Spleen (tissue), 11 donors: Measurements from ENCODE around the gene PSME2. TPM values are rescaled to one million over a fixed set of nuclear protein-coding genes. Genes with fewer than 3 reads are reported as not detected.
A peak's percentile ranks its signal among the peaks of the same experiment; 100 is the strongest.

Experiments
- DNase-seq: peaks from one replicate; pipeline ENCODE4 v3.0.0-alpha.2; 2020
- H3K27ac ChIP-seq, 8 donors: fragments of 200-600 bp; sonication (generic) in 7 of 8; 1 replicate in 4 of 8; 2 replicates in 4 of 8; pipeline versions ENCODE4 v1.5.0 to v1.8.0; 2016 to 2021; ENCODE audit warnings: inconsistent platforms in 4 of 8, mild to moderate bottlenecking in 4 of 8, moderate library complexity in 1 of 8
- H3K27me3 ChIP-seq, 7 donors: fragments of 200-600 bp; sonication (generic) in 6 of 7; replicated peaks in 1 of 7; 1 replicate in 4 of 7; 2 replicates in 3 of 7; pipeline versions ENCODE4 v1.5.0 to v1.8.0; 2016 to 2021; ENCODE audit warnings: inconsistent platforms in 3 of 7, mild to moderate bottlenecking in 1 of 7
- H3K36me3 ChIP-seq, 6 donors: fragments of 200-600 bp; sonication (generic) in 5 of 6; 1 replicate in 4 of 6; 2 replicates in 2 of 6; pipeline versions ENCODE4 v1.5.0 to v1.8.0; 2016 to 2021; ENCODE audit warnings: inconsistent platforms in 2 of 6
- H3K4me1 ChIP-seq, 6 donors: fragments of 200-600 bp; sonication (generic) in 5 of 6; 1 replicate in 3 of 6; 2 replicates in 3 of 6; pipeline versions ENCODE4 v1.5.0 to v1.8.0; 2016 to 2021; ENCODE audit warnings: inconsistent platforms in 3 of 6
- H3K4me3 ChIP-seq, 8 donors: fragments of 200-600 bp; sonication (generic) in 7 of 8; 1 replicate in 4 of 8; 2 replicates in 4 of 8; pipeline versions ENCODE4 v1.5.0 to v1.8.0; 2016 to 2021; ENCODE audit warnings: inconsistent platforms in 4 of 8, mild to moderate bottlenecking in 4 of 8, moderate library complexity in 2 of 8
- H3K9me3 ChIP-seq, 8 donors: fragments of 200-600 bp; sonication (generic) in 7 of 8; 1 replicate in 4 of 8; 2 replicates in 4 of 8; pipeline versions ENCODE4 v1.5.0 to v1.8.0; 2016 to 2021; ENCODE audit warnings: inconsistent platforms in 4 of 8
- CTCF ChIP-seq, 11 experiments: fragments of 200-600 bp in 7 of 11; fragments of 450-650 bp in 4 of 11; sonication (generic) in 4 of 11; IDR thresholded peaks in 8 of 11; conservative IDR thresholded peaks in 3 of 11; 1 replicate in 7 of 11; 2 replicates in 4 of 11; pipeline versions ENCODE4 v1.4.0 to v1.8.0; 2016 to 2021; ENCODE audit warnings: antibody characterized with exemption in 11 of 11, inconsistent platforms in 4 of 11, mild to moderate bottlenecking in 1 of 11
- POLR2A ChIP-seq, 3 donors: fragments of 450-650 bp; IDR thresholded peaks; one replicate each; pipeline ENCODE4 v1.5.1; 2017; ENCODE audit warnings: antibody characterized with exemption in 3 of 3, mild to moderate bottlenecking in 1 of 3
- POLR2AphosphoS5 ChIP-seq, 3 donors: sonication (generic); formaldehyde crosslinking; IDR thresholded peaks; one replicate each; pipeline ENCODE4 v1.5.1; 2017; ENCODE audit warnings: antibody characterized with exemption in 3 of 3
- WGBS, 5 donors: extraction: QIAGEN DNeasy Blood & Tissue Kit in 3 of 5; methylation state at CpG; one replicate each; pipeline versions ENCODE4 v1.1.5 to v1.1.7; 2013 to 2018; 5-methylcytosine and 5-hydroxymethylcytosine counted together
- intact Hi-C: fragments of 100-400 bp; cut with DNase I; formaldehyde crosslinking; loops from one replicate; pipeline ENCODE4 v1.15.0; 2023; ENCODE audit warnings: low total_unique reads
- polyA plus RNA-seq, 3 donors: library from polyadenylated mRNA; stranded (reverse); fragments of 200-250 nt; gene quantifications; one replicate each; pipeline ENCODE4 v1.2.1, GENCODE V29; 2013
- total RNA-seq, 7 donors: library from RNA; depleted of rRNA in 3 of 7; stranded (reverse); fragments of >200 nt in 3 of 7; fragmentation: NEBNext Ultra II Directional in 4 of 7; extraction: Animal tissue kit (Norgen Biotek cat#: 25700) in 4 of 7; gene quantifications; one replicate each; pipeline versions ENCODE4 v1.1.0 to v1.2.1, GENCODE V29; 2016 to 2021
- donor health status: healthy with polysubstance abuse.
- donor health status: DM: no; HTN: no; CAD: no; lungs with moderate emphysema.
- donor health status: DM: no; HTN: no; CAD: no.
- donor health status: Bipolar disorder and iron deficiency.
- donor health status: healthy.
- donor health status: DM: no; HTN: no; CAD: no.
- donor health status: DM: yes; HTN: yes; CAD: no.

The PSME2 gene
- total and polyA plus RNA-seq, 10 donors, result 80.0 to 509 (median 258) TPM

GRCh38 chr14:24144451-24144850 is 2.0 kb downstream of the PSME2 start:
- intact Hi-C loops, result no loop called here
- WGBS, 5 donors, result 85 to 98% (median 88%) methylated on average over 1 of the region's 1 CpG
- peaks cover 0 to 54% (median 27%) of the 10 kb centered on the region in 6 donors for H3K36me3 ChIP-seq
- peak overlapping the region in 4 of 8 donors; percentile 94 to 99 (median 97) for H3K27ac ChIP-seq
- no peaks in the 10 kb centered on the region for H3K9me3 ChIP-seq
- H3K4me3 ChIP-seq, result no peak overlapping the region
- peaks cover 38 to 83% (median 65%) of the 10 kb centered on the region in 6 donors for H3K4me1 ChIP-seq
- TF ChIP-seq POLR2A (IDR thresholded peaks at IDR 0.05) (no peak), CTCF (IDR thresholded peaks at IDR 0.05 in 8 of 11, conservative IDR thresholded peaks at IDR 0.05 in 3 of 11) (no peak), POLR2AphosphoS5 (IDR thresholded peaks at IDR 0.05) (no peak)
- no peaks in the 10 kb centered on the region for H3K27me3 ChIP-seq
- no peak for DNase-seq

- WGBS, 5 donors, result 74 to 93% (median 84%) methylated on average over 2 of the region's 2 CpGs
- peak overlapping the region in 3 of 8 donors; percentile 6 to 99 (median 94) for H3K27ac ChIP-seq
- peak; percentile 36 for DNase-seq
- no peaks in the 10 kb centered on the region for H3K9me3 ChIP-seq
- peaks cover under 1 to 54% (median 28%) of the 10 kb centered on the region in 6 donors for H3K36me3 ChIP-seq
- intact Hi-C loops, result no loop called here
- H3K4me1 ChIP-seq, result peaks cover 45 to 83% (median 65%) of the 10 kb centered on the region in 6 donors
- TF ChIP-seq CTCF (IDR thresholded peaks at IDR 0.05 in 8 of 11, conservative IDR thresholded peaks at IDR 0.05 in 3 of 11) (no peak), POLR2AphosphoS5 (IDR thresholded peaks at IDR 0.05) (no peak)
- H3K4me3 ChIP-seq, result no peak overlapping the region
- no peaks in the 10 kb centered on the region for H3K27me3 ChIP-seq
These were observed 2.9 kb downstream of the PSME2 start for GRCh38 chr14:24143511-24143910.

- TF ChIP-seq POLR2A (IDR thresholded peaks at IDR 0.05) (peak in 2 of 3 donors; percentile 33 to 74), POLR2AphosphoS5 (IDR thresholded peaks at IDR 0.05) (peak; percentile 94 to 96 (median 95)), CTCF (IDR thresholded peaks at IDR 0.05 in 8 of 11, conservative IDR thresholded peaks at IDR 0.05 in 3 of 11) (peak; percentile 76 to 94 (median 90))
- H3K4me3 ChIP-seq, result peak within 1 kb of the TSS; percentile 63 to 98 (median 86)
- H3K27ac ChIP-seq, result peak within 1 kb of the TSS; percentile 88 to 97 (median 94)
- H3K4me1 ChIP-seq, result peaks cover 54 to 95% (median 78%) of the 10 kb centered on the region in 6 donors
- DNase-seq, result peak; percentile 99
- peaks cover 3 to 67% (median 41%) of the 10 kb centered on the region in 6 donors for H3K36me3 ChIP-seq
- intact Hi-C loops, result no loop called here
- 0 to 1% (median 0%) methylated on average over 19 to 65 of the region's 65 CpGs for WGBS, 5 donors
- no peaks in the 10 kb centered on the region for H3K9me3 ChIP-seq
- H3K27me3 ChIP-seq, result no peaks in the 10 kb centered on the region
These were observed 5.1 kb downstream of the PSME2 start, which contains the start of gene EMC9 for GRCh38 chr14:24141097-24141880. Gene EMC9, minus strand, starts transcription at chr14:24141591. Its CDS starts 287 bp downstream, at chr14:24141304.
